HepG2 (cell line): ENCODE results near the gene EIF3A. TPM values are rescaled to one million over a fixed set of nuclear protein-coding genes. Genes with fewer than 3 reads are reported as not detected.

Experiments used
- ATAC-seq: fragments of 200-7000 bp; cut with Tn5 transposase; 3 replicates; pipeline ENCODE4 v1.9.1; 2020; ENCODE audit warnings: mild to moderate bottlenecking, moderate library complexity
- BruUV-seq: library from RNA; stranded (reverse); fragments of 400-500 nt; replicated peaks from 2 replicates; lab custom pipeline; 2021; lab: Mats Ljungman, UMichigan
- CTCF ChIA-PET: fragments of 300-600 bp; formaldehyde crosslinking; extraction: SDS; loops from one replicate; lab custom pipeline; 2021; ENCODE audit warnings: low total read pairs, inconsistent platforms, low intra/inter-chr PET ratio; lab: Yijun Ruan, JAX
- POLR2A ChIA-PET: fragments of 350-600 bp; sonication (Branson Sonifier 250); formaldehyde crosslinking; loops from one replicate; lab custom pipeline; 2020; ENCODE audit warnings: antibody characterized with exemption, inconsistent platforms; lab: Yijun Ruan, JAX
- DNase-seq: peaks from one replicate; pipeline ENCODE4 v3.0.0-alpha.2; 2015; ENCODE audit warnings: low spot score
- FAIRE-seq: peaks from 3 replicates; lab custom pipeline; 2011; peaks lifted over from hg19 to GRCh38; lab: Jason Lieb, UNC
- H2AFZ ChIP-seq: one replicate; pipeline ENCODE4 v1.6.1; 2011; ENCODE audit warnings: low read length, inconsistent platforms
- H3K27ac ChIP-seq: fragments of 300-600 bp; 3 replicates; pipeline ENCODE4 v1.8.0; 2011; ENCODE audit warnings: mixed run types, mild to moderate bottlenecking, mixed read lengths, low read length, inconsistent platforms; ENCODE audit not compliant: insufficient read depth; ENCODE audit errors: extremely low read length
- H3K27me3 ChIP-seq, 2 experiments: fragments of 200-600 bp in 1 of 2; 2 replicates in 1 of 2; 3 replicates in 1 of 2; pipeline versions ENCODE4 v1.6.0 to v1.8.0; 2011; ENCODE audit warnings: low read length in 2 of 2, mild to moderate bottlenecking in 2 of 2, moderate library complexity in 2 of 2, inconsistent platforms in 1 of 2; ENCODE audit not compliant: insufficient read depth in 2 of 2, control insufficient read depth in 1 of 2
- H3K36me3 ChIP-seq, 2 experiments: fragments of 200-600 bp in 1 of 2; replicated peaks in 1 of 2; 2 replicates in 1 of 2; 3 replicates in 1 of 2; pipeline versions ENCODE4 v1.5.1 to v1.8.0; 2011; ENCODE audit warnings: low read length in 2 of 2, inconsistent platforms in 1 of 2; ENCODE audit not compliant: insufficient read depth in 2 of 2, control insufficient read depth in 1 of 2
- H3K4me1 ChIP-seq: 2 replicates; pipeline ENCODE4 v1.5.1; 2012; ENCODE audit warnings: low read length, inconsistent platforms; ENCODE audit not compliant: insufficient read depth
- H3K4me2 ChIP-seq: 2 replicates; pipeline ENCODE4 v1.6.0; 2011; ENCODE audit warnings: low read depth, low read length, inconsistent platforms
- H3K4me3 ChIP-seq, 3 experiments: fragments of 200-600 bp in 1 of 3; sonication (generic), shearing (Covaris generic) in 1 of 3; replicated peaks in 1 of 3; 2 replicates each; pipeline ENCODE4 v1.5.1; 2011 to 2016; ENCODE audit warnings: low read length in 3 of 3, inconsistent platforms in 2 of 3, low read depth in 2 of 3, mild to moderate bottlenecking in 2 of 3, control low read depth in 1 of 3, mixed read lengths in 1 of 3; ENCODE audit not compliant: insufficient read depth in 1 of 3
- H3K79me2 ChIP-seq: one replicate; pipeline ENCODE4 v1.6.1; 2011; ENCODE audit warnings: low read length, inconsistent platforms; ENCODE audit not compliant: insufficient read depth
- H3K9ac ChIP-seq: 2 replicates; pipeline ENCODE4 v1.6.0; 2011; ENCODE audit warnings: mild to moderate bottlenecking, low read depth, low read length, inconsistent platforms; ENCODE audit not compliant: insufficient read depth
- H3K9me3 ChIP-seq: 2 replicates; pipeline ENCODE4 v1.5.1; 2012; ENCODE audit warnings: mild to moderate bottlenecking, low read length
- H4K20me1 ChIP-seq: 2 replicates; pipeline ENCODE4 v1.6.0; 2011; ENCODE audit warnings: inconsistent platforms, mild to moderate bottlenecking, low read length, moderate library complexity; ENCODE audit not compliant: insufficient read depth
- CEBPG ChIP-seq: IDR thresholded peaks from 2 replicates; pipeline ENCODE4 v1.6.1; 2016
- GABPB1 ChIP-seq: IDR thresholded peaks from 2 replicates; pipeline ENCODE4 v1.6.1; 2016; ENCODE audit warnings: mild to moderate bottlenecking, missing genetic modification reagents, moderate library complexity, missing compliant biosample characterization
- GZF1 ChIP-seq: sonication (generic); formaldehyde crosslinking; IDR thresholded peaks from 2 replicates; pipeline ENCODE4 v1.5.1; 2020; ENCODE audit warnings: mild to moderate bottlenecking, missing genetic modification reagents
- MAZ ChIP-seq, 2 experiments: sonication (generic) in 1 of 2; formaldehyde crosslinking in 1 of 2; IDR thresholded peaks; 2 replicates each; pipeline versions ENCODE4 v1.5.0 to v1.6.1; 2012 to 2020; ENCODE audit warnings: low read depth in 2 of 2, mild to moderate bottlenecking in 2 of 2, borderline replicate concordance in 1 of 2, improper control_type of control experiment in 1 of 2, low read length in 1 of 2, missing genetic modification reagents in 1 of 2, moderate library complexity in 1 of 2
- MED13 ChIP-seq: sonication (generic); formaldehyde crosslinking; IDR thresholded peaks from 2 replicates; pipeline ENCODE4 v1.5.0; 2020; ENCODE audit warnings: missing genetic modification reagents
- MEIS2 ChIP-seq: sonication (generic); formaldehyde crosslinking; IDR thresholded peaks from 2 replicates; pipeline ENCODE4 v1.9.0; 2021; ENCODE audit warnings: mild to moderate bottlenecking, missing genetic modification reagents
- NFE2 ChIP-seq: sonication (generic); formaldehyde crosslinking; IDR thresholded peaks from 2 replicates; pipeline ENCODE4 v1.4.0; 2020; ENCODE audit warnings: missing genetic modification reagents
- NFYB ChIP-seq: sonication (generic); formaldehyde crosslinking; IDR thresholded peaks from 2 replicates; pipeline ENCODE4 v1.4.0; 2020; ENCODE audit warnings: missing genetic modification reagents
- PAX8 ChIP-seq: sonication (generic); formaldehyde crosslinking; IDR thresholded peaks from 2 replicates; pipeline ENCODE4 v1.8.0; 2022; ENCODE audit warnings: mild to moderate bottlenecking, missing genetic modification reagents, borderline replicate concordance
- RFXANK ChIP-seq: IDR thresholded peaks from 2 replicates; pipeline ENCODE4 v1.6.1; 2016
- SIX1 ChIP-seq: sonication (generic); formaldehyde crosslinking; IDR thresholded peaks from 2 replicates; pipeline ENCODE4 v1.4.0; 2020; ENCODE audit warnings: missing genetic modification reagents, borderline replicate concordance
- TBL1XR1 ChIP-seq: fragments of 150-350 bp; IDR thresholded peaks from 2 replicates; pipeline ENCODE4 v1.6.1; 2014; ENCODE audit warnings: borderline replicate concordance, low read length; ENCODE audit not compliant: partially characterized antibody
- WIZ ChIP-seq: sonication (generic); formaldehyde crosslinking; IDR thresholded peaks from 2 replicates; pipeline ENCODE4 v1.5.1; 2020; ENCODE audit warnings: mild to moderate bottlenecking, missing genetic modification reagents
- ZFYVE20 ChIP-seq: sonication (generic); formaldehyde crosslinking; IDR thresholded peaks from 2 replicates; pipeline ENCODE4 v1.8.0; 2023; ENCODE audit warnings: low read depth, mild to moderate bottlenecking, moderate library complexity, missing genetic modification reagents, borderline replicate concordance
- ZNF296 ChIP-seq: sonication (generic); formaldehyde crosslinking; conservative IDR thresholded peaks from 2 replicates; pipeline ENCODE4 v1.5.0; 2020; ENCODE audit warnings: mild to moderate bottlenecking, missing genetic modification reagents
- ZNF572 ChIP-seq: sonication (generic); formaldehyde crosslinking; IDR thresholded peaks from 2 replicates; pipeline ENCODE4 v1.5.1; 2020; ENCODE audit warnings: mild to moderate bottlenecking, missing genetic modification reagents
- WGBS: methylation state at CpG from one replicate; pipeline ENCODE4 v1.1.6; 2017; ENCODE audit warnings: low lambda C conversion rate; 5-methylcytosine and 5-hydroxymethylcytosine counted together
- in situ Hi-C: cut with HindIII; loops from 2 replicates; pipeline ENCODE4 v1.10.0; 2017; ENCODE audit warnings: low pct_unique_long_range_greater_than_20kb; ENCODE audit not compliant: extremely low pct_ligation_motif_present
- intact Hi-C: fragments of 100-400 bp; cut with micrococcal nuclease; formaldehyde crosslinking; loops from one replicate; pipeline ENCODE4 v1.10.0; 2022; ENCODE audit not compliant: unreplicated experiment
- polyA plus RNA-seq, 8 experiments: library from polyadenylated mRNA; depleted of rRNA in 3 of 8; stranded (reverse) in 7 of 8; unstranded in 1 of 8; fragments of >200 nt; fragmentation: Illumina TruSeq in 4 of 8; extraction: Trizol in 4 of 8; gene quantifications; 2 replicates each; pipeline versions ENCODE4 v1.2.1 to v1.2.3, GENCODE V29; 2011 to 2016; ENCODE audit warnings: low read depth in 4 of 8, missing spikeins in 1 of 8, mixed read lengths in 1 of 8; ENCODE audit not compliant: insufficient read depth in 1 of 8
- total RNA-seq, 5 experiments: library from RNA; depleted of rRNA; stranded (reverse); fragments of >200 nt; fragmentation: Illumina TruSeq; extraction: Trizol; gene quantifications; 2 replicates each; pipeline ENCODE4 v1.2.3, GENCODE V29; 2016; ENCODE audit warnings: low read depth in 1 of 5
- TF ChIP-seq, protein P1 (sequence below): sonication (generic); formaldehyde crosslinking; IDR thresholded peaks from 2 replicates; pipeline ENCODE4 v1.8.0; 2022; ENCODE audit warnings: missing genetic modification reagents, mild to moderate bottlenecking, inconsistent platforms, borderline replicate concordance
- TF ChIP-seq, protein P2 (sequence below): sonication (generic); formaldehyde crosslinking; IDR thresholded peaks from 2 replicates; pipeline ENCODE4 v1.5.0; 2020; ENCODE audit warnings: mild to moderate bottlenecking, missing genetic modification reagents, moderate library complexity

The EIF3A gene
- total and polyA plus RNA-seq, 2 of the 13 experiments (the other 11 are each of a cell fraction or from before 2014, with no cell fraction given) = 25.6 to 117 TPM

DNA sequence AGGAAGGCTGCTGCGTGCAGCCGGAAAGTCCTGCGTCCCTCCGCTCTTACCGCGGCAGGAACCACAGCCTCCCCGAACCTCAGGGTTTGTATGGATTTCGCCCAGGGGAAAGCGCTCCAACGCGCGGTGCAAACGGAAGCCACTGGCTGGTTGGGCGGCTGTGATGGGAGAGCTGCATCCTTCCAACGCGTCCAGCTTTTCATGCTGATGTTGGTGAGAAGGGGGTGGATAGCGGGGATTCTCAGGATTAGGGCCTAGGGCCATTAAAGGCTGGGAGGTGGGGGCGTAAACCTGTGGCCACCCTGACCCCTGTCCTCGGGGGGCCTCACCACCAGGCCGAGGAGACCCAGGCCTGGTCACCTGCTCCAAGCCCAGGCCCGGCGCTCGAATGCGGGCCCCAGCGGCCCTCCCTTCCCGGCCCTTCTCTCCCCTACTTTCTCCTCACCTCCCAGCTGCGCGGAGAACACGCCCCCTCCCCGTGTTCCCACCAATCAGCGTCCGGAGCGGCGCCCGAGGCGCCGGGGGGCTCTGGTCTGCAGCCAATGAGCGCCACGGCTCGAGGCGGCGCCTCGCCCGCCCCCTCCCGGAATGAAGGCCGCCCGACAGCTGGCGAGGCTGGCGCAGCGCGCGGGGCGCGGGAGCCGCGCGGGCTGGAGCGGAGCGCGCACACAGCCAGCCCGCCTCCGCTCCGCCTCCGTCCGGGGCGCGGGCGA is 51.6 kb downstream of the EIF3A start:
- under 1% methylated on average over 20 of the region's 68 CpGs for WGBS
- Histone ChIP-seq H3K4me1 (peaks cover 60% of the 10 kb centered on the region), H3K4me3 (peak overlapping the region; percentile 49 to 77 (median 64)), H3K27me3 (peaks cover 3 to 27% of the 10 kb centered on the region in 2 experiments; a peak in 2 of 5 replicates), H3K9ac (peak overlapping the region; percentile 34), H4K20me1 (peaks cover 21% of the 10 kb centered on the region; the same call in 1 of the 2 replicates), H3K79me2 (no peaks in the 10 kb centered on the region), H3K4me2 (peak overlapping the region; percentile 92), H3K27ac (no peak overlapping the region), H3K9me3 (no peaks in the 10 kb centered on the region), H3K36me3 (peaks cover 3% of the 10 kb centered on the region in 2 experiments), H2AFZ (peak overlapping the region; percentile 11)
- FAIRE-seq = no peak
- no TSS peak for BruUV-seq
- intact Hi-C loops = loop anchor here (5.0 to 10.0 kb wide), 2 partner anchors 274 to 462 kb away; partner anchors contain the start of gene CACUL1
- in situ Hi-C loops = no loop called here
- peak; percentile 84 for DNase-seq
- ChIA-PET CTCF (no interaction called here), POLR2A (interaction anchor here (0.8 to 1.2 kb wide), 4 partner anchors 20 to 242 kb away, joined by 3 to 6 read pairs (median 3); no protein-coding TSS in a partner anchor)
- peak; percentile 82 for ATAC-seq
- no peak for TF ChIP-seq ZNF572 (CRISPR knock-in tag)
- no peak; the same call in 1 of the 2 replicates for TF ChIP-seq MEIS2
- TF ChIP-seq PAX8 (CRISPR knock-in tag) = no peak
- peak; percentile 27; the same call in 1 of the 2 replicates for TF ChIP-seq GABPB1 (CRISPR knock-in tag)
- TF ChIP-seq TBL1XR1 = no peak
- TF ChIP-seq, protein P1, sequence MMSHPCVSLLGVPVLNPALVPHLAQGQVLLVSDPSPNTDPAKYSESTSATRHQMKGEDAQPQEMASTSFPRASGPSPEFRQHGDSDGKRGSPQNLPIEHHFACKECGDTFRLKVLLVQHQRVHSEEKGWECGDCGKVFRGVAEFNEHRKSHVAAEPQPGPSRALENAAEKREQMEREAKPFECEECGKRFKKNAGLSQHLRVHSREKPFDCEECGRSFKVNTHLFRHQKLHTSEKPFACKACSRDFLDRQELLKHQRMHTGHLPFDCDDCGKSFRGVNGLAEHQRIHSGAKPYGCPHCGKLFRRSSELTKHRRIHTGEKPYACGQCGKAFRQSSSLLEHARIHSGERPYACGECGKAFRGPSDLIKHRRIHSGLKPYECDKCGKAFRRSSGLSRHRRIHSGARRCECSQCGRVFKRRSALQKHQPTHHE (CRISPR knock-in tag) = no peak
- no peak for TF ChIP-seq CEBPG
- no peak for TF ChIP-seq NFE2 (CRISPR knock-in tag)
- TF ChIP-seq ZNF296 = no peak
- TF ChIP-seq MED13 = no peak
- TF ChIP-seq RFXANK (CRISPR knock-in tag) = no peak
- TF ChIP-seq SIX1 (CRISPR knock-in tag) = no peak
- TF ChIP-seq, protein P2, sequence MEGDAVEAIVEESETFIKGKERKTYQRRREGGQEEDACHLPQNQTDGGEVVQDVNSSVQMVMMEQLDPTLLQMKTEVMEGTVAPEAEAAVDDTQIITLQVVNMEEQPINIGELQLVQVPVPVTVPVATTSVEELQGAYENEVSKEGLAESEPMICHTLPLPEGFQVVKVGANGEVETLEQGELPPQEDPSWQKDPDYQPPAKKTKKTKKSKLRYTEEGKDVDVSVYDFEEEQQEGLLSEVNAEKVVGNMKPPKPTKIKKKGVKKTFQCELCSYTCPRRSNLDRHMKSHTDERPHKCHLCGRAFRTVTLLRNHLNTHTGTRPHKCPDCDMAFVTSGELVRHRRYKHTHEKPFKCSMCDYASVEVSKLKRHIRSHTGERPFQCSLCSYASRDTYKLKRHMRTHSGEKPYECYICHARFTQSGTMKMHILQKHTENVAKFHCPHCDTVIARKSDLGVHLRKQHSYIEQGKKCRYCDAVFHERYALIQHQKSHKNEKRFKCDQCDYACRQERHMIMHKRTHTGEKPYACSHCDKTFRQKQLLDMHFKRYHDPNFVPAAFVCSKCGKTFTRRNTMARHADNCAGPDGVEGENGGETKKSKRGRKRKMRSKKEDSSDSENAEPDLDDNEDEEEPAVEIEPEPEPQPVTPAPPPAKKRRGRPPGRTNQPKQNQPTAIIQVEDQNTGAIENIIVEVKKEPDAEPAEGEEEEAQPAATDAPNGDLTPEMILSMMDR (CRISPR knock-in tag) = no peak
- no peak for TF ChIP-seq ZFYVE20 (CRISPR knock-in tag)
- TF ChIP-seq NFYB (CRISPR knock-in tag) = peak; percentile 87
- peak; percentile 54; the same call in 1 of the 2 replicates for TF ChIP-seq MAZ (IDR thresholded peaks at IDR 0.05; ENCODE audit: borderline replicate concordance, low read depth, low read length)
- TF ChIP-seq MAZ (CRISPR knock-in tag; IDR thresholded peaks at IDR 0.05; ENCODE audit: low read depth) = peak; percentile 68
- TF ChIP-seq GZF1 = no peak
- no peak for TF ChIP-seq WIZ (CRISPR knock-in tag)
